GM18867 (cell line): ENCODE data around the gene TUT1.
"Not testable (repeated sequence)": the region's sequence is repeated elsewhere in the genome, so short reads cannot be mapped to it uniquely, and the experiment has no call there.

Experiments
- ATAC-seq: cut with Tn5 transposase; IDR thresholded peaks from one replicate; pipeline ENCODE4 v1.9.1; 2021; ENCODE audit warnings: mild to moderate bottlenecking, moderate library complexity; ENCODE audit not compliant: unreplicated experiment

The TUT1 gene

GRCh38 chr11:62605902-62606301 lies 14.6 kb upstream of the TUT1 start:
- ATAC-seq = no peak

- ATAC-seq = no peak
Observed at GRCh38 chr11:62605467-62605866, 14.1 kb upstream of the TUT1 start.

GRCh38 chr11:62604460-62605120 lies 13.3 kb upstream of the TUT1 start:
- ATAC-seq = no peak

- no peak for ATAC-seq
Observed at GRCh38 chr11:62603776-62604299, 12.5 kb upstream of the TUT1 start.

- no peak for ATAC-seq
Observed at GRCh38 chr11:62603072-62603408, 11.7 kb upstream of the TUT1 start.

- no peak for ATAC-seq
Observed at GRCh38 chr11:62602141-62603071, 11.1 kb upstream of the TUT1 start.

GRCh38 chr11:62601372-62602140 lies 10.2 kb upstream of the TUT1 start, which contains the start of gene MTA2:
Gene MTA2 (minus strand): TSS chr11:62601865. CDS start chr11:62601450, 415 bp downstream.
- peak; percentile 68 for ATAC-seq

- ATAC-seq = no peak
Observed at GRCh38 chr11:62601122-62601371, 9.7 kb upstream of the TUT1 start.

- ATAC-seq = no peak
Observed at GRCh38 chr11:62600367-62601121, 9.2 kb upstream of the TUT1 start.

- ATAC-seq = no peak
Observed at GRCh38 chr11:62599901-62600300, 8.6 kb upstream of the TUT1 start.

- ATAC-seq = peak; percentile 59
Observed at GRCh38 chr11:62599069-62599696, 7.9 kb upstream of the TUT1 start.

- no peak for ATAC-seq
Observed at GRCh38 chr11:62595124-62595523, 3.8 kb upstream of the TUT1 start.

GRCh38 chr11:62593434-62594044 lies 2.2 kb upstream of the TUT1 start:
- no peak for ATAC-seq

GRCh38 chr11:62592989-62593421 lies 1.7 kb upstream of the TUT1 start:
- no peak for ATAC-seq

- no peak for ATAC-seq
Observed at GRCh38 chr11:62592146-62592815, 958 bp upstream of the TUT1 start.

- ATAC-seq = no peak
Observed at GRCh38 chr11:62588966-62589637, 2.2 kb downstream of the TUT1 start.

GRCh38 chr11:62585356-62585755 lies 6.0 kb downstream of the TUT1 start:
- ATAC-seq = not testable (repeated sequence)

GRCh38 chr11:62581735-62582134 lies 9.6 kb downstream of the TUT1 start:
- ATAC-seq = not testable (repeated sequence)
